C4-2B (cell line): ENCODE results near the gene TAF7.

Experiments used
- ZFX ChIP-seq: fragments of 450-650 bp; IDR thresholded peaks from 2 replicates; pipeline ENCODE4 v1.6.1; 2017
- TF ChIP-seq, protein P1 (sequence below): fragments of 450-650 bp; conservative IDR thresholded peaks from 2 replicates; pipeline ENCODE4 v1.5.1; 2017; ENCODE audit warnings: mild to moderate bottlenecking

DNA sequence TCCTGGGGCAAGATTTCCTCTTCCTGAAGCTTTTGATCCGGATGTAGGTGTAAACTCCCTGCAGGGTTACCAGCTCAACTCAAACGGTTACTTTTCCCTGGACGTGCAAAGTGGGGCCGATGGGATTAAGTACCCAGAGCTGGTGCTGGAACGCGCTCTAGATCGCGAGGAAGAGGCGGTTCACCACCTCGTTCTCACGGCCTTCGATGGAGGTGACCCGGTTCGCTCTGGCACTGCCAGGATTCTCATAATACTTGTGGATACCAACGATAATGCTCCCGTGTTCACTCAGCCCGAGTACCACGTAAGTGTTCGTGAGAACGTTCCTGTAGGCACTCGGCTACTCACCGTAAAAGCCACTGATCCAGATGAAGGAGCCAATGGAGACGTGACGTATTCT lies 35.1 kb upstream of the TAF7 start:
- TF ChIP-seq, protein P1, sequence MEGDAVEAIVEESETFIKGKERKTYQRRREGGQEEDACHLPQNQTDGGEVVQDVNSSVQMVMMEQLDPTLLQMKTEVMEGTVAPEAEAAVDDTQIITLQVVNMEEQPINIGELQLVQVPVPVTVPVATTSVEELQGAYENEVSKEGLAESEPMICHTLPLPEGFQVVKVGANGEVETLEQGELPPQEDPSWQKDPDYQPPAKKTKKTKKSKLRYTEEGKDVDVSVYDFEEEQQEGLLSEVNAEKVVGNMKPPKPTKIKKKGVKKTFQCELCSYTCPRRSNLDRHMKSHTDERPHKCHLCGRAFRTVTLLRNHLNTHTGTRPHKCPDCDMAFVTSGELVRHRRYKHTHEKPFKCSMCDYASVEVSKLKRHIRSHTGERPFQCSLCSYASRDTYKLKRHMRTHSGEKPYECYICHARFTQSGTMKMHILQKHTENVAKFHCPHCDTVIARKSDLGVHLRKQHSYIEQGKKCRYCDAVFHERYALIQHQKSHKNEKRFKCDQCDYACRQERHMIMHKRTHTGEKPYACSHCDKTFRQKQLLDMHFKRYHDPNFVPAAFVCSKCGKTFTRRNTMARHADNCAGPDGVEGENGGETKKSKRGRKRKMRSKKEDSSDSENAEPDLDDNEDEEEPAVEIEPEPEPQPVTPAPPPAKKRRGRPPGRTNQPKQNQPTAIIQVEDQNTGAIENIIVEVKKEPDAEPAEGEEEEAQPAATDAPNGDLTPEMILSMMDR, result no peak
- TF ChIP-seq ZFX, result no peak
